Karpas-422 (cell line): ENCODE data around the gene IL3. TPM values are rescaled to one million over a fixed set of nuclear protein-coding genes. Genes with fewer than 3 reads are reported as not detected.

ENCODE experiments used
- DNase-seq: peaks from one replicate; pipeline ENCODE4 v3.0.0-alpha.2; 2015
- H2AFZ ChIP-seq: fragments of 200-600 bp; sonication (generic); 2 replicates; pipeline ENCODE4 v1.6.1; 2014; ENCODE audit warnings: antibody characterized with exemption, low read length, mixed read lengths
- H3K27ac ChIP-seq: fragments of 200-600 bp; sonication (generic); 2 replicates; pipeline ENCODE4 v1.5.1; 2014; ENCODE audit warnings: mild to moderate bottlenecking, low read length, moderate library complexity
- H3K27me3 ChIP-seq: fragments of 200-600 bp; sonication (generic); 2 replicates; pipeline ENCODE4 v1.6.1; 2014; ENCODE audit warnings: low read length, mixed read lengths
- H3K36me3 ChIP-seq: fragments of 200-600 bp; sonication (generic); 2 replicates; pipeline ENCODE4 v1.6.1; 2014; ENCODE audit warnings: low read length, mixed read lengths; ENCODE audit not compliant: insufficient read depth
- H3K4me1 ChIP-seq: fragments of 200-600 bp; sonication (generic); 2 replicates; pipeline ENCODE4 v1.6.1; 2014; ENCODE audit warnings: mild to moderate bottlenecking, low read length, mixed read lengths
- H3K4me2 ChIP-seq: fragments of 200-600 bp; sonication (generic); 2 replicates; pipeline ENCODE4 v1.6.1; 2014; ENCODE audit warnings: low read length, low read depth, mild to moderate bottlenecking; ENCODE audit not compliant: poor library complexity, severe bottlenecking
- H3K4me3 ChIP-seq: fragments of 200-600 bp; sonication (generic); 2 replicates; pipeline ENCODE4 v1.5.1; 2014; ENCODE audit warnings: mild to moderate bottlenecking, antibody characterized with exemption, low read length, mixed read lengths
- H3K79me2 ChIP-seq: fragments of 200-600 bp; sonication (generic); 2 replicates; pipeline ENCODE4 v1.6.1; 2014; ENCODE audit warnings: mild to moderate bottlenecking, low read length, mixed read lengths
- H3K9ac ChIP-seq: fragments of 200-600 bp; sonication (generic); 2 replicates; pipeline ENCODE4 v1.6.0; 2014; ENCODE audit warnings: low read length
- H3K9me2 ChIP-seq: fragments of 200-600 bp; sonication (generic), shearing (Covaris generic); replicated peaks from 2 replicates; pipeline ENCODE4 v1.6.0; 2014; ENCODE audit warnings: mild to moderate bottlenecking, low read length, moderate library complexity; ENCODE audit not compliant: insufficient read depth
- H3K9me3 ChIP-seq: fragments of 300-700, 200-600 bp; sonication (generic); 2 replicates; pipeline ENCODE4 v1.6.1; 2014; ENCODE audit warnings: low read length, mixed read lengths
- H4K20me1 ChIP-seq: fragments of 200-600 bp; sonication (generic); 2 replicates; pipeline ENCODE4 v1.6.1; 2014; ENCODE audit warnings: mild to moderate bottlenecking, antibody characterized with exemption, low read length, low read depth; ENCODE audit not compliant: insufficient read depth
- total RNA-seq: library from RNA; depleted of rRNA; stranded (reverse); fragments of >200 nt; shearing (Covaris generic); gene quantifications from 2 replicates; pipeline ENCODE4 v1.2.3, GENCODE V29; 2014; ENCODE audit warnings: low replicate concordance

IL3 gene
- total RNA-seq, 1 experiment from 2014 or later: not detected

DNA sequence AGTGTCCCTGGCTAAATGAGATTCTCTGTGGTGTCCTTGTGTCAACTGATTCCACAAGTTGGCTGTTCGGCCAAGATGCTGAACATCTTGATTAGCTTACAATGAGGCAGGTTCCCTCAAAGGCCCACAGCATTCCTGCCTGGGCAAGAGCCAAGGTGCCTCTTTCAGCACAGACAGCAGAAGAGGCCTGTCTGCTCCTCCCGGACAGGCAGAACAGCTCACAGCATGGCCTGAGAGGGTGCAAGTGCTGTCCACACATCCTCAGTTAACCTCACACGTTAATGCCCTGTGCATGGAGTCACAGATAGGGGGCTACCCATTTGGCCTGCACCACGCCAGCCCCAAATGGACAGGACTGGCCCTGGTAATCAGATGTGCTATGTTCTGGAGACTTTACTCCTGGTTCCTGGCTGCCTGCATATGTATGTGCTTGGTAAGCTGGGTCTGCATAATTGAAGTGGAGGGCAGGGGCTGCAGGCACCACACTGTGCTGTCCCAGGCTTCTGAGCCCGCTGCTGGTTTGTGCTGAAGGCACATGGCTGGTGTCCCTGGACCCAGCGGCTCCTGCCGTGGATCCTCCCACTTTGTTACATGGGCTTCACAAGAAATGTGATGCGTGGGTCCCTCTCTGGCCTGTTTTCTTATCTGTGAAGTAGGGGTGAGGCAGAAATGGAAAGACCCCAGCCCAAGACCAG lies 22.0 kb downstream of the IL3 start:
- Histone ChIP-seq H3K27me3 (no peaks in the 10 kb centered on the region), H3K27ac (no peak overlapping the region), H3K36me3 (no peaks in the 10 kb centered on the region), H3K9ac (no peak overlapping the region), H3K4me3 (no peak overlapping the region), H4K20me1 (no peaks in the 10 kb centered on the region), H3K9me3 (no peaks in the 10 kb centered on the region), H3K4me1 (no peaks in the 10 kb centered on the region), H3K4me2 (no peak overlapping the region), H2AFZ (no peak overlapping the region), H3K79me2 (no peaks in the 10 kb centered on the region), H3K9me2 (no peaks in the 10 kb centered on the region)
- DNase-seq: no peak

- Histone ChIP-seq H3K36me3 (no peaks in the 10 kb centered on the region), H3K27me3 (no peaks in the 10 kb centered on the region), H3K9me2 (no peaks in the 10 kb centered on the region), H2AFZ (no peak overlapping the region), H3K27ac (no peak overlapping the region), H3K4me3 (no peak overlapping the region), H4K20me1 (no peaks in the 10 kb centered on the region), H3K4me1 (no peaks in the 10 kb centered on the region), H3K79me2 (no peaks in the 10 kb centered on the region), H3K9me3 (no peaks in the 10 kb centered on the region), H3K9ac (no peak overlapping the region), H3K4me2 (no peak overlapping the region)
- DNase-seq: no peak
Observed at GRCh38 chr5:132083071-132083678, 22.7 kb downstream of the IL3 start.

DNA sequence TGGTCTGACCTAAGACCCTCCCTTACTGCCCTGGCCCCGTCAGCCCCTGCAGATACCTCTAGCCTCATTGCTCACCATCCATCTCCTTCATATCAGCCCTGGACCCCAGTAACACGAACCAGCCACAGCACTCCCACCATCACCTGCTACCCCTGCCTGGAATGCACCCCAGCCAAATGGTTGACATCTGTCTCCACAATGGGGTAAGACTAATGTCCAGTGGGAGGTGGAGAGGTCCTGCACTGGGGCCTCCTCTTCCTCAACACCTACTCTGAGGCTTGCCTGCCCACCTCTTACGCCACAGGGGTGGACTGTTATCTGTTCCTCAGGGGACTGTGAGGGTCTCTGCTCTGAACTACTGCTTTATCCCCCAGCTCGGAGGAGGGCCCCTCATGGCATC lies 25.2 kb downstream of the IL3 start:
- Histone ChIP-seq H3K9me3 (no peaks in the 10 kb centered on the region), H3K27ac (no peak overlapping the region), H3K9ac (no peak overlapping the region), H2AFZ (no peak overlapping the region), H4K20me1 (no peaks in the 10 kb centered on the region), H3K4me1 (no peaks in the 10 kb centered on the region), H3K79me2 (no peaks in the 10 kb centered on the region), H3K9me2 (no peaks in the 10 kb centered on the region), H3K4me3 (no peak overlapping the region), H3K36me3 (no peaks in the 10 kb centered on the region), H3K4me2 (no peak overlapping the region), H3K27me3 (no peaks in the 10 kb centered on the region)
- no peak for DNase-seq

DNA sequence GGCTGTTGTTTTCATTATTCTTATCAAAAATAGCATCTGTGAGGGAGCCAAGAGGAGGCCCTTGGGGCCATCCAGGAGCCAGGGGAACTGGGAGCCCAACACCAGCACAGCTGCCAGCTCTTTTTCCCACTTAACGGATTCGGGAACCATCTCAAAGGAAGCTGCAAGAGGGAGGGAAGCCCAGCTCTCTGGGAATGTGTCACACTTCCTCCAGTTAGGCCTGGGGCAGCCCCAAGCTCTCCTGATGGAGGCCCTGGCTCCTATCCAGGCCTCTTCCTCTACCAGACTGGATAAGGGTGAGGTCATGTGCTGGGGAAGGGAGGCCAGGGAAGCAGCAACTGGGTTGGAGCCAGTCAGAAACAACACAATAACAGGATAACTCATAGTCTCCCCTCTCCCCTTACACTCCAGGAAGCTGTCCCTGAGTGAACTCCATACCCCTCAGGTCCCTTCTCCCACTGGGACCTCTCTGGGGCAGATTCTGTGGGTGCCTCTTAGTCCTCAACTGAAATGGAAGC lies 25.9 kb downstream of the IL3 start:
- H3K36me3 ChIP-seq: no peaks in the 10 kb centered on the region
- no peak overlapping the region for H3K4me2 ChIP-seq
- H3K27me3 ChIP-seq: no peaks in the 10 kb centered on the region
- no peaks in the 10 kb centered on the region for H4K20me1 ChIP-seq
- no peaks in the 10 kb centered on the region for H3K4me1 ChIP-seq
- no peaks in the 10 kb centered on the region for H3K9me2 ChIP-seq
- H3K9me3 ChIP-seq: no peaks in the 10 kb centered on the region
- H2AFZ ChIP-seq: no peak overlapping the region
- H3K79me2 ChIP-seq: no peaks in the 10 kb centered on the region
- H3K4me3 ChIP-seq: no peak overlapping the region
- no peak overlapping the region for H3K9ac ChIP-seq
- H3K27ac ChIP-seq: no peak overlapping the region
- DNase-seq: no peak

DNA sequence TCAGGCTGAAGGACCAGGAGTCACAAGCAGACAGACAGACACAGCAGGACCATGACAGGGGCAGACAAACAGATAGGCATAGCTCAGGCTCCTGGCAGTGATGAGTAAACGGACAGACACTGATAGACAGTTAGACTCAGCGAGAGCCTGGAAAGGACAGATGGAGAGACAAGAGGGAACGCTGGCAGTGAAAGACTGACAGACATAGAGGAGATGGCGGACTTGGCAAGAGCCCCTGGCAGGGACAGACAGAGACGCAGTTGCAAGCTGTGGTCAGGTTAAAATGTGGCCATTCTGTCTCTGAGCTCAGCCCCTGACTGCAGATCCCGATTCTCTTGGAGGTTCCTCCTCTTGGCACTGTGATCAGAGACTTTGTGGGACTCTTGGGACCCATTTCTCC lies 26.7 kb downstream of the IL3 start:
- Histone ChIP-seq H3K4me3 (no peak overlapping the region), H3K27me3 (no peaks in the 10 kb centered on the region), H4K20me1 (no peaks in the 10 kb centered on the region), H3K4me2 (no peak overlapping the region), H3K9me3 (no peaks in the 10 kb centered on the region), H3K9me2 (no peaks in the 10 kb centered on the region), H3K79me2 (no peaks in the 10 kb centered on the region), H3K9ac (no peak overlapping the region), H2AFZ (no peak overlapping the region), H3K4me1 (no peaks in the 10 kb centered on the region), H3K36me3 (no peaks in the 10 kb centered on the region), H3K27ac (no peak overlapping the region)
- DNase-seq: no peak

DNA sequence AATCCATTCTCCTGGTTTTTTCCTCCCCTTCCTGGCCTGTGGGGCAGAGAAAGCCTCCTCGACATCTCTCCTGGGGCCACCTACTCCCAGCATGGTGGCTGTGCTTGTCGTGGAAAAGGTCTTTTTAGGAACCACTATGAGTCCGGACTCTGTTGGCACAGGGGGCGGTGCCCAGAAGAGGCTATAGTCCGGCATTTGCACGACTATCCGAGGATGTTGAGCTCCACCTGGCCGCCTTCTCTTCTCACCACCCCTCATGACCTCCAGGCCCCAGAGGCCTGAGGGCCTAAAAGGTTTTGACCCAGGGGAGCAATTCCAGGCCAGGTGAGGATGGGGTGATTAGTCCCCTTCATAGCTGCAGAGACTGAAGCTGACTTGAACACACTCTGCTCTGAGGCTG lies 27.2 kb downstream of the IL3 start:
- Histone ChIP-seq H3K9me2 (no peaks in the 10 kb centered on the region), H3K4me2 (no peak overlapping the region), H3K27me3 (no peaks in the 10 kb centered on the region), H3K4me1 (no peaks in the 10 kb centered on the region), H4K20me1 (no peaks in the 10 kb centered on the region), H3K4me3 (no peak overlapping the region), H2AFZ (no peak overlapping the region), H3K27ac (no peak overlapping the region), H3K9ac (no peak overlapping the region), H3K9me3 (no peaks in the 10 kb centered on the region), H3K79me2 (no peaks in the 10 kb centered on the region), H3K36me3 (no peaks in the 10 kb centered on the region)
- DNase-seq: no peak

GRCh38 chr5:132089363-132089762 lies 28.9 kb downstream of the IL3 start:
- DNase-seq: no peak
- H3K27me3 ChIP-seq: no peaks in the 10 kb centered on the region
- no peaks in the 10 kb centered on the region for H3K4me1 ChIP-seq
- no peak overlapping the region for H2AFZ ChIP-seq
- no peaks in the 10 kb centered on the region for H3K9me3 ChIP-seq
- no peaks in the 10 kb centered on the region for H3K36me3 ChIP-seq
- no peaks in the 10 kb centered on the region for H3K9me2 ChIP-seq
- H3K4me2 ChIP-seq: no peak overlapping the region
- H3K4me3 ChIP-seq: no peak overlapping the region
- H3K9ac ChIP-seq: no peak overlapping the region
- H3K79me2 ChIP-seq: no peaks in the 10 kb centered on the region
- H3K27ac ChIP-seq: no peak overlapping the region
- no peaks in the 10 kb centered on the region for H4K20me1 ChIP-seq

DNA sequence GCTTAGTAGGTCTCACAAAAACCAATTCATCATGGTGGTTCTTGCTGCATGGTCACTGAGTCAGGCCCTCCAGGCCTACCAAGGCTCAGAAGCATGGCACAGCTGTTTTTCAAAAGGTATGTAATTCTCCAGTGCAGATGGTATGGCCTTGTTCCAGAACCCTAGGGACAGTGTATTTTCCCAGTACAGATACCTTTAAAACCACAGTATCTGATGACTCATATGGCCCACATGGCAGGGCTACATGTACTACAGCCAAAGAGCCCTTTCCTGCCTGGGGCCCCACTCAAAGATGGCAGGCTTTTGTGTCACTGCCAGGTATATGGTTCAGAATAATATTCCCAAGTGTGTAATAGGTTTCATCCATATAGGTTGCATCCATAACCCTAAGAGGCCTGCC lies 29.7 kb downstream of the IL3 start:
- H4K20me1 ChIP-seq: no peaks in the 10 kb centered on the region
- H3K79me2 ChIP-seq: no peaks in the 10 kb centered on the region
- H3K9me3 ChIP-seq: no peaks in the 10 kb centered on the region
- H3K4me3 ChIP-seq: no peak overlapping the region
- H3K9me2 ChIP-seq: no peaks in the 10 kb centered on the region
- no peak overlapping the region for H3K9ac ChIP-seq
- no peak overlapping the region for H3K27ac ChIP-seq
- H3K36me3 ChIP-seq: no peaks in the 10 kb centered on the region
- H2AFZ ChIP-seq: no peak overlapping the region
- no peak overlapping the region for H3K4me2 ChIP-seq
- DNase-seq: no peak
- H3K4me1 ChIP-seq: no peaks in the 10 kb centered on the region
- H3K27me3 ChIP-seq: no peaks in the 10 kb centered on the region
